C4-2B (cell line): ENCODE results near the gene OR13A1.
"Not testable (repeated sequence)": the region's sequence is repeated elsewhere in the genome, so short reads cannot be mapped to it uniquely, and the experiment has no call there.

Source experiments
- H3K27ac ChIP-seq: fragments of 450-650 bp; 2 replicates; pipeline ENCODE4 v1.5.1; 2017
- CTCF ChIP-seq: fragments of 450-650 bp; conservative IDR thresholded peaks from 2 replicates; pipeline ENCODE4 v1.5.1; 2017; ENCODE audit warnings: mild to moderate bottlenecking
- ZFX ChIP-seq: fragments of 450-650 bp; IDR thresholded peaks from 2 replicates; pipeline ENCODE4 v1.6.1; 2017

Gene OR13A1

GRCh38 chr10:45265996-45266395 lies 49.4 kb downstream of the OR13A1 start:
- H3K27ac ChIP-seq, result no peak overlapping the region
- no peak for TF ChIP-seq ZFX
- TF ChIP-seq CTCF, result no peak

- no peak overlapping the region for H3K27ac ChIP-seq
- no peak for TF ChIP-seq CTCF
- no peak for TF ChIP-seq ZFX
Measured at GRCh38 chr10:45261946-45262345, 53.5 kb downstream of the OR13A1 start.

GRCh38 chr10:45261243-45261775 lies 54.1 kb downstream of the OR13A1 start:
- H3K27ac ChIP-seq, result no peak overlapping the region
- TF ChIP-seq CTCF, result no peak
- no peak for TF ChIP-seq ZFX

GRCh38 chr10:45260635-45261034 lies 54.8 kb downstream of the OR13A1 start:
- H3K27ac ChIP-seq, result not testable (repeated sequence)

- H3K27ac ChIP-seq, result not testable (repeated sequence)
Measured at GRCh38 chr10:45259786-45260495, 55.5 kb downstream of the OR13A1 start.

GRCh38 chr10:45257600-45257999 lies 57.8 kb downstream of the OR13A1 start:
- no peak overlapping the region for H3K27ac ChIP-seq
- TF ChIP-seq ZFX, result no peak
- TF ChIP-seq CTCF, result no peak

- no peak for TF ChIP-seq ZFX
- TF ChIP-seq CTCF, result no peak
- H3K27ac ChIP-seq, result no peak overlapping the region
Measured at GRCh38 chr10:45256246-45256645, 59.2 kb downstream of the OR13A1 start.

- no peak overlapping the region for H3K27ac ChIP-seq
- TF ChIP-seq ZFX (no peak), CTCF (no peak)
Measured at GRCh38 chr10:45255706-45256105, 59.7 kb downstream of the OR13A1 start.
